IMR-90 (cell line): Measurements from ENCODE around the gene HOXC12. TPM values are rescaled to one million over a fixed set of nuclear protein-coding genes. Genes with fewer than 3 reads are reported as not detected.

ENCODE experiments used
- ATAC-seq: fragments of 200-7000 bp; cut with Tn5 transposase; 2 replicates; pipeline ENCODE4 v1.9.1; 2020; ENCODE audit warnings: low read depth, mild to moderate bottlenecking, moderate library complexity
- BruUV-seq: library from RNA; stranded (reverse); fragments of 400-500 nt; replicated peaks from 2 replicates; lab custom pipeline; 2021; lab: Mats Ljungman, UMichigan
- CTCF ChIA-PET: fragments of 300-600 bp; formaldehyde crosslinking; extraction: SDS; loops from one replicate; lab custom pipeline; 2021; ENCODE audit warnings: antibody characterized with exemption; lab: Yijun Ruan, JAX
- POLR2A ChIA-PET: fragments of 300-600 bp; sonication (Branson Sonifier 250); formaldehyde crosslinking; loops from one replicate; lab custom pipeline; 2022; ENCODE audit warnings: antibody characterized with exemption; ENCODE audit not compliant: unreplicated experiment; lab: Charles Lee
- DNase-seq: peaks from one replicate; pipeline ENCODE4 v3.0.0; 2013
- H2AFZ ChIP-seq: replicated peaks from 2 replicates; pipeline ENCODE3; 2013; ENCODE audit warnings: low read length, mild to moderate bottlenecking; ENCODE audit not compliant: poor library complexity
- H2AK5ac ChIP-seq: 2 replicates; pipeline ENCODE4 v1.6.1; 2013; ENCODE audit warnings: low read depth, low read length, inconsistent platforms
- H2AK9ac ChIP-seq: replicated peaks from 2 replicates; pipeline ENCODE3; 2013; ENCODE audit warnings: mild to moderate bottlenecking, low read depth, low read length, moderate library complexity; ENCODE audit not compliant: poor library complexity
- H2BK120ac ChIP-seq: 2 replicates; pipeline ENCODE4 v1.6.1; 2013; ENCODE audit warnings: low read depth, low read length, inconsistent platforms
- H2BK15ac ChIP-seq: 3 replicates; pipeline ENCODE4 v1.6.1; 2013; ENCODE audit warnings: low read depth, low read length, inconsistent platforms
- H2BK20ac ChIP-seq: 2 replicates; pipeline ENCODE4 v1.6.1; 2013; ENCODE audit warnings: low read depth, mild to moderate bottlenecking, inconsistent platforms, low read length, moderate library complexity
- H2BK5ac ChIP-seq: 2 replicates; pipeline ENCODE4 v1.6.1; 2013; ENCODE audit warnings: mild to moderate bottlenecking, low read depth, low read length, inconsistent platforms; ENCODE audit not compliant: poor library complexity, severe bottlenecking
- H3K14ac ChIP-seq: replicated peaks from 2 replicates; pipeline ENCODE4 v1.6.1; 2013; ENCODE audit warnings: low read depth, low read length, inconsistent platforms
- H3K18ac ChIP-seq: 2 replicates; pipeline ENCODE4 v1.6.1; 2013; ENCODE audit warnings: low read depth, low read length, control low read depth
- H3K23ac ChIP-seq: 2 replicates; pipeline ENCODE4 v1.6.1; 2013; ENCODE audit warnings: low read depth, low read length, inconsistent platforms
- H3K27ac ChIP-seq: 2 replicates; pipeline ENCODE4 v1.5.1; 2013; ENCODE audit warnings: mild to moderate bottlenecking, control low read depth, low read length; ENCODE audit not compliant: insufficient read depth
- H3K27me3 ChIP-seq: 2 replicates; pipeline ENCODE4 v1.6.1; 2013; ENCODE audit warnings: low read length; ENCODE audit not compliant: control insufficient read depth, insufficient read depth
- H3K36me3 ChIP-seq: 2 replicates; pipeline ENCODE4 v1.6.1; 2013; ENCODE audit warnings: low read length, mixed read lengths; ENCODE audit not compliant: control insufficient read depth, insufficient read depth
- H3K4ac ChIP-seq: 2 replicates; pipeline ENCODE4 v1.6.1; 2013; ENCODE audit warnings: low read depth, low read length, inconsistent platforms
- H3K4me1 ChIP-seq: 2 replicates; pipeline ENCODE4 v1.6.1; 2013; ENCODE audit warnings: low read length, mixed read lengths; ENCODE audit not compliant: control insufficient read depth, insufficient read depth
- H3K4me2 ChIP-seq: 2 replicates; pipeline ENCODE4 v1.6.1; 2013; ENCODE audit warnings: low read depth, mild to moderate bottlenecking, control low read depth, low read length, moderate library complexity
- H3K4me3 ChIP-seq: 2 replicates; pipeline ENCODE4 v1.5.1; 2013; ENCODE audit warnings: low read depth, mild to moderate bottlenecking, control low read depth, low read length, moderate library complexity; ENCODE audit not compliant: insufficient read depth
- H3K56ac ChIP-seq: 2 replicates; pipeline ENCODE4 v1.6.1; 2013; ENCODE audit warnings: low read length, inconsistent platforms; ENCODE audit not compliant: insufficient read depth; ENCODE audit errors: extremely low read depth
- H3K79me1 ChIP-seq, 2 experiments: 2 replicates each; pipeline ENCODE4 v1.6.1; 2013; ENCODE audit warnings: low read length in 2 of 2, inconsistent platforms in 1 of 2, low read depth in 1 of 2
- H3K9ac ChIP-seq: 2 replicates; pipeline ENCODE4 v1.6.1; 2013; ENCODE audit warnings: low read depth, low read length, control low read depth
- H3K9me1 ChIP-seq: 2 replicates; pipeline ENCODE4 v1.6.1; 2013; ENCODE audit warnings: low read length, inconsistent platforms; ENCODE audit not compliant: insufficient read depth
- H3K9me3 ChIP-seq: 2 replicates; pipeline ENCODE4 v1.6.1; 2013; ENCODE audit warnings: low read length; ENCODE audit not compliant: control insufficient read depth, insufficient read depth
- H4K20me1 ChIP-seq: 2 replicates; pipeline ENCODE4 v1.6.1; 2013; ENCODE audit warnings: low read length, inconsistent platforms; ENCODE audit not compliant: insufficient read depth
- H4K5ac ChIP-seq: 2 replicates; pipeline ENCODE4 v1.6.1; 2013; ENCODE audit warnings: mild to moderate bottlenecking, low read depth, low read length, control low read depth
- H4K8ac ChIP-seq, 2 experiments: 2 replicates each; pipeline ENCODE4 v1.6.1; 2013; ENCODE audit warnings: low read depth in 2 of 2, low read length in 2 of 2, control low read depth in 1 of 2, inconsistent platforms in 1 of 2
- H4K91ac ChIP-seq: 2 replicates; pipeline ENCODE4 v1.6.1; 2013; ENCODE audit warnings: low read depth, low read length, inconsistent platforms; ENCODE audit not compliant: insufficient read depth
- BHLHE40 ChIP-seq: fragments of 150-350 bp; IDR thresholded peaks from 2 replicates; pipeline ENCODE4 v1.6.1; 2016; ENCODE audit warnings: mild to moderate bottlenecking, low read depth, low read length
- CEBPB ChIP-seq: IDR thresholded peaks from 2 replicates; pipeline ENCODE4 v1.6.1; 2012; ENCODE audit warnings: low read depth, low read length, improper control_type of control experiment
- CTCF ChIP-seq: conservative IDR thresholded peaks from 2 replicates; pipeline ENCODE4 v1.5.1; 2012; ENCODE audit warnings: mild to moderate bottlenecking, low read depth, low read length, improper control_type of control experiment
- FOS ChIP-seq: fragments of 150-350 bp; IDR thresholded peaks from 2 replicates; pipeline ENCODE4 v1.6.1; 2016; ENCODE audit warnings: low read depth, low read length
- MAFK ChIP-seq: IDR thresholded peaks from 2 replicates; pipeline ENCODE4 v1.6.1; 2012; ENCODE audit warnings: low read depth, low read length, improper control_type of control experiment
- MAZ ChIP-seq: IDR thresholded peaks from 2 replicates; pipeline ENCODE4 v1.6.1; 2012; ENCODE audit warnings: low read depth, mild to moderate bottlenecking, low read length, improper control_type of control experiment, moderate library complexity, borderline replicate concordance
- MXI1 ChIP-seq: IDR thresholded peaks from 2 replicates; pipeline ENCODE4 v1.6.1; 2012; ENCODE audit warnings: low read depth, mild to moderate bottlenecking, low read length, moderate library complexity, borderline replicate concordance
- POLR2A ChIP-seq: IDR thresholded peaks from 2 replicates; pipeline ENCODE4 v1.6.1; 2012; ENCODE audit warnings: mild to moderate bottlenecking, low read depth, low read length
- RCOR1 ChIP-seq: IDR thresholded peaks from 2 replicates; pipeline ENCODE4 v1.6.1; 2012; ENCODE audit warnings: mild to moderate bottlenecking, low read length, improper control_type of control experiment; ENCODE audit not compliant: insufficient replicate concordance
- RFX5 ChIP-seq: IDR thresholded peaks from 2 replicates; pipeline ENCODE4 v1.8.0; 2012; ENCODE audit warnings: low read depth, mild to moderate bottlenecking, low read length, moderate library complexity
- USF2 ChIP-seq: fragments of 150-350 bp; IDR thresholded peaks from 2 replicates; pipeline ENCODE4 v1.6.1; 2017; ENCODE audit warnings: mild to moderate bottlenecking, antibody characterized with exemption, low read length, low read depth
- WGBS, 2 experiments: methylation state at CpG; one replicate each; pipeline versions ENCODE4 v1.1.5 to v1.1.7; 2013; ENCODE audit warnings: missing lambda C conversion rate in 2 of 2; ENCODE audit not compliant: insufficient read length in 1 of 2; ENCODE audit errors: extremely low coverage in 2 of 2; 5-methylcytosine and 5-hydroxymethylcytosine counted together
- dilution Hi-C: fragments of 300-500 bp; cut with HindIII; formaldehyde crosslinking; loops from one replicate; pipeline ENCODE4 v1.14.3; 2018; ENCODE audit warnings: low sequenced_read_pairs; ENCODE audit not compliant: unreplicated experiment
- in situ Hi-C: fragments of 300-500 bp; cut with MboI; formaldehyde crosslinking; loops from 3 replicates; pipeline ENCODE4 v1.14.3; 2019; ENCODE audit warnings: low sequenced_read_pairs, inconsistent platforms, mixed read lengths
- intact Hi-C: fragments of 100-400 bp; cut with micrococcal nuclease; formaldehyde crosslinking; loops from 2 replicates; pipeline ENCODE4 v1.10.0; 2022
- polyA plus RNA-seq, 3 experiments: library from polyadenylated mRNA; depleted of rRNA; stranded (reverse); fragments of >200 nt; gene quantifications; 2 replicates each; pipeline ENCODE4 v1.2.3, GENCODE V29; 2012; ENCODE audit warnings: low replicate concordance in 1 of 3
- total RNA-seq: library from RNA; depleted of rRNA; stranded (reverse); fragments of >200 nt; gene quantifications from 2 replicates; pipeline ENCODE4 v1.2.3, GENCODE V29; 2012
- TF ChIP-seq, protein P1 (sequence below): fragments of 150-350 bp; IDR thresholded peaks from 2 replicates; pipeline ENCODE4 v1.6.1; 2016; ENCODE audit warnings: low read depth, mild to moderate bottlenecking, low read length, moderate library complexity, borderline replicate concordance

The HOXC12 gene
- total and polyA plus RNA-seq, 2 of the 4 experiments (the other 2 are of a cell fraction), result not detected

DNA sequence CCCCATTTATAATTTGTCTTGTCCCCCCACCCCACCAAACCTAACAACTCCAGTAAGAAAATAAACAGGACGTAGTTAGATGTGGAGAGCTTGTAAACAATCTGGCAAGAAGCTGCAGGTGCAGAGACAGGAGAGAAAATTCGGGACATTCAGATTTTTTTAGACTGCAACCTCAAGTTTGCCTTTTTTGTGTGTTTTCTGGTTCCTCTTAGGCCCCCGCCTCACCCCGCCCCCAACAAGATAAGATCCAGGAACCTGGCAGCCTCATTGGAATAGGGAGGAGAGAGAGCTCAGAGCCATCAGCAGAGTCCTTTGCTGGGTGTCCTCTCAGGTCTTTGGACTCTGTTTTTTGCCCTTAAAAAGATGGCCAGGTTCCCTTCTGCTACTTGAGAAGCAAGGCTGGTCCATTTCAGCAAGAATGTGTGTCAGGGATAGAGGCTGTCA lies 33.1 kb downstream of the HOXC12 start:
- Histone ChIP-seq H4K91ac (no peak overlapping the region), H2AFZ (no peak overlapping the region), H2AK5ac (no peak overlapping the region), H3K4me1 (0 out of 2 replicates have a peak, but pooled peaks cover 2% of the 10 kb centered on the region), H3K18ac (no peak overlapping the region), H3K79me1 (no peaks in the 10 kb centered on the region), H3K14ac (no peak overlapping the region), H4K5ac (no peak overlapping the region), H3K56ac (no peak overlapping the region), H3K9me3 (peaks cover 10% of the 10 kb centered on the region), H3K36me3 (no peaks in the 10 kb centered on the region), H4K20me1 (no peaks in the 10 kb centered on the region; the same call in 1 of the 2 replicates), H3K9ac (no peak overlapping the region), H4K8ac (no peak overlapping the region), H3K4ac (no peak overlapping the region), H3K23ac (no peak overlapping the region), H3K27ac (no peak overlapping the region), H3K9me1 (no peaks in the 10 kb centered on the region), H2AK9ac (no peak overlapping the region), H3K27me3 (peaks cover 96% of the 10 kb centered on the region), H2BK20ac (no peak overlapping the region), H3K4me3 (no peak overlapping the region), H2BK15ac (no peak overlapping the region), H2BK120ac (no peak overlapping the region), H3K4me2 (no peak overlapping the region), H2BK5ac (no peak overlapping the region)
- dilution Hi-C loops, result no loop called here
- ChIA-PET CTCF (interaction anchor here (0.8 to 1.3 kb wide), 2 partner anchors 12 to 204 kb away, joined by 3 to 4 read pairs; partner anchors contain the start of gene HOXC9), POLR2A (no interaction called here)
- in situ Hi-C loops, result no loop called here
- TF ChIP-seq CEBPB (no peak), MAFK (no peak), MAZ (no peak), USF2 (no peak), RFX5 (no peak), POLR2A (no peak), CTCF (no peak), MXI1 (no peak), RCOR1 (no peak), BHLHE40 (no peak), FOS (no peak)
- TF ChIP-seq, protein P1, sequence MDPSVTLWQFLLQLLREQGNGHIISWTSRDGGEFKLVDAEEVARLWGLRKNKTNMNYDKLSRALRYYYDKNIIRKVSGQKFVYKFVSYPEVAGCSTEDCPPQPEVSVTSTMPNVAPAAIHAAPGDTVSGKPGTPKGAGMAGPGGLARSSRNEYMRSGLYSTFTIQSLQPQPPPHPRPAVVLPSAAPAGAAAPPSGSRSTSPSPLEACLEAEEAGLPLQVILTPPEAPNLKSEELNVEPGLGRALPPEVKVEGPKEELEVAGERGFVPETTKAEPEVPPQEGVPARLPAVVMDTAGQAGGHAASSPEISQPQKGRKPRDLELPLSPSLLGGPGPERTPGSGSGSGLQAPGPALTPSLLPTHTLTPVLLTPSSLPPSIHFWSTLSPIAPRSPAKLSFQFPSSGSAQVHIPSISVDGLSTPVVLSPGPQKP, result no peak
- WGBS, 2 experiments, result no CpG with 5 or more reads among the region's 4 CpGs
- intact Hi-C loops, result loop anchor here (5.0 kb wide), 1 partner anchor 221 kb away; no protein-coding TSS in a partner anchor
- no peak for DNase-seq
- no peak for ATAC-seq
- BruUV-seq, result no TSS peak
